Measurements from ENCODE around the gene MBP. TPM values are rescaled to one million over a fixed set of nuclear protein-coding genes. Genes with fewer than 3 reads are reported as not detected.

MBP gene
- total and polyA plus RNA-seq, 2 experiments from 2014 or later: 18.4 to 22.9 TPM

DNA sequence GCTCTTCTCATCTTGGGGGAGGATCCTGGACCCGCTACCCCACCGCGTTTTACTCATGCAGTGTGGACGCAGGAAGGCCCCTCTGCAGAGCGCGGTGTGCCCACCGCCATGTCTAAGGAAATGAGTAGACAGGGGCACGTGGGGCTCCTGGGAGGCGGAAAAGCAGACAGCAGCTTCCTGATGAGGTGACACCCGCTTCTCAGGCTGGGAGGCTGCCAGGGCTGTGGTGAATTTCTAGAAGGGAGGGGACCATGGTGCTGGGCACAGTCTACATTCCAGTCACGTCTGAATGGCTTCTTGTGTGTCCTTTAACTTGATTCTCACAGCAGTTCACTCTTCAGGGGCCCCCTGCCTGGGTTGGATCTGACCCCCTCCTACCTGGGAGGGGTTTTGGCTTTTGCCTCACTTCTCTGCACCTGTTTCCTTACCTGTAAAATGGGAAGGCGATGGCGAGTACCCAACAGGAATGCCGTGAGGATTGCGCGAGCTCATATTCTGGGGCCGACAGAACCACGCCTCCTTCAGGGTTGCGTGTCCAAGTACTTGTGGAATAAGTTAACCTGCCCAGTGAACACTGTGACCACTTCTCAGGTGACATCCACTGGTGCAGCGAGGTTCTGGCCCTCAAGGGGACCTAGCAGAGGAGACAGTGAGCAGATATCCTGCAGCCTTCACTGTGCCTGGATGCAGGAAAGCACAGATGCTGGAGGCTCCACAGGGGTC, 32.3 kb upstream of the MBP start (continued):
- TF ChIP-seq, protein P1, sequence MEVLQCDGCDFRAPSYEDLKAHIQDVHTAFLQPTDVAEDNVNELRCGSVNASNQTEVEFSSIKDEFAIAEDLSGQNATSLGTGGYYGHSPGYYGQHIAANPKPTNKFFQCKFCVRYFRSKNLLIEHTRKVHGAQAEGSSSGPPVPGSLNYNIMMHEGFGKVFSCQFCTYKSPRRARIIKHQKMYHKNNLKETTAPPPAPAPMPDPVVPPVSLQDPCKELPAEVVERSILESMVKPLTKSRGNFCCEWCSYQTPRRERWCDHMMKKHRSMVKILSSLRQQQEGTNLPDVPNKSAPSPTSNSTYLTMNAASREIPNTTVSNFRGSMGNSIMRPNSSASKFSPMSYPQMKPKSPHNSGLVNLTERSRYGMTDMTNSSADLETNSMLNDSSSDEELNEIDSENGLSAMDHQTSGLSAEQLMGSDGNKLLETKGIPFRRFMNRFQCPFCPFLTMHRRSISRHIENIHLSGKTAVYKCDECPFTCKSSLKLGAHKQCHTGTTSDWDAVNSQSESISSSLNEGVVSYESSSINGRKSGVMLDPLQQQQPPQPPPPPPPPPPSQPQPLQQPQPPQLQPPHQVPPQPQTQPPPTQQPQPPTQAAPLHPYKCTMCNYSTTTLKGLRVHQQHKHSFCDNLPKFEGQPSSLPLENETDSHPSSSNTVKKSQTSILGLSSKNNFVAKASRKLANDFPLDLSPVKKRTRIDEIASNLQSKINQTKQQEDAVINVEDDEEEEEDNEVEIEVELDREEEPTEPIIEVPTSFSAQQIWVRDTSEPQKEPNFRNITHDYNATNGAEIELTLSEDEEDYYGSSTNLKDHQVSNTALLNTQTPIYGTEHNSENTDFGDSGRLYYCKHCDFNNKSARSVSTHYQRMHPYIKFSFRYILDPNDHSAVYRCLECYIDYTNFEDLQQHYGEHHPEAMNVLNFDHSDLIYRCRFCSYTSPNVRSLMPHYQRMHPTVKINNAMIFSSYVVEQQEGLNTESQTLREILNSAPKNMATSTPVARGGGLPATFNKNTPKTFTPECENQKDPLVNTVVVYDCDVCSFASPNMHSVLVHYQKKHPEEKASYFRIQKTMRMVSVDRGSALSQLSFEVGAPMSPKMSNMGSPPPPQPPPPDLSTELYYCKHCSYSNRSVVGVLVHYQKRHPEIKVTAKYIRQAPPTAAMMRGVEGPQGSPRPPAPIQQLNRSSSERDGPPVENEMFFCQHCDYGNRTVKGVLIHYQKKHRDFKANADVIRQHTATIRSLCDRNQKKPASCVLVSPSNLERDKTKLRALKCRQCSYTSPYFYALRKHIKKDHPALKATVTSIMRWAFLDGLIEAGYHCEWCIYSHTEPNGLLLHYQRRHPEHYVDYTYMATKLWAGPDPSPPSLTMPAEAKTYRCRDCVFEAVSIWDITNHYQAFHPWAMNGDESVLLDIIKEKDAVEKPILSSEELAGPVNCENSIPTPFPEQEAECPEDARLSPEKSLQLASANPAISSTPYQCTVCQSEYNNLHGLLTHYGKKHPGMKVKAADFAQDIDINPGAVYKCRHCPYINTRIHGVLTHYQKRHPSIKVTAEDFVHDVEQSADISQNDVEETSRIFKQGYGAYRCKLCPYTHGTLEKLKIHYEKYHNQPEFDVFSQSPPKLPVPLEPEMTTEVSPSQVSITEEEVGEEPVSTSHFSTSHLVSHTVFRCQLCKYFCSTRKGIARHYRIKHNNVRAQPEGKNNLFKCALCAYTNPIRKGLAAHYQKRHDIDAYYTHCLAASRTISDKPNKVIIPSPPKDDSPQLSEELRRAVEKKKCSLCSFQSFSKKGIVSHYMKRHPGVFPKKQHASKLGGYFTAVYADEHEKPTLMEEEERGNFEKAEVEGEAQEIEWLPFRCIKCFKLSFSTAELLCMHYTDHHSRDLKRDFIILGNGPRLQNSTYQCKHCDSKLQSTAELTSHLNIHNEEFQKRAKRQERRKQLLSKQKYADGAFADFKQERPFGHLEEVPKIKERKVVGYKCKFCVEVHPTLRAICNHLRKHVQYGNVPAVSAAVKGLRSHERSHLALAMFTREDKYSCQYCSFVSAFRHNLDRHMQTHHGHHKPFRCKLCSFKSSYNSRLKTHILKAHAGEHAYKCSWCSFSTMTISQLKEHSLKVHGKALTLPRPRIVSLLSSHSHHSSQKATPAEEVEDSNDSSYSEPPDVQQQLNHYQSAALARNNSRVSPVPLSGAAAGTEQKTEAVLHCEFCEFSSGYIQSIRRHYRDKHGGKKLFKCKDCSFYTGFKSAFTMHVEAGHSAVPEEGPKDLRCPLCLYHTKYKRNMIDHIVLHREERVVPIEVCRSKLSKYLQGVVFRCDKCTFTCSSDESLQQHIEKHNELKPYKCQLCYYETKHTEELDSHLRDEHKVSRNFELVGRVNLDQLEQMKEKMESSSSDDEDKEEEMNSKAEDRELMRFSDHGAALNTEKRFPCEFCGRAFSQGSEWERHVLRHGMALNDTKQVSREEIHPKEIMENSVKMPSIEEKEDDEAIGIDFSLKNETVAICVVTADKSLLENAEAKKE (CRISPR knock-in tag; IDR thresholded peaks at IDR 0.05): no peak
- no peak for TF ChIP-seq POLR2AphosphoS5 (IDR thresholded peaks at IDR 0.05; ENCODE audit: low read depth)
- TF ChIP-seq, protein P2, sequence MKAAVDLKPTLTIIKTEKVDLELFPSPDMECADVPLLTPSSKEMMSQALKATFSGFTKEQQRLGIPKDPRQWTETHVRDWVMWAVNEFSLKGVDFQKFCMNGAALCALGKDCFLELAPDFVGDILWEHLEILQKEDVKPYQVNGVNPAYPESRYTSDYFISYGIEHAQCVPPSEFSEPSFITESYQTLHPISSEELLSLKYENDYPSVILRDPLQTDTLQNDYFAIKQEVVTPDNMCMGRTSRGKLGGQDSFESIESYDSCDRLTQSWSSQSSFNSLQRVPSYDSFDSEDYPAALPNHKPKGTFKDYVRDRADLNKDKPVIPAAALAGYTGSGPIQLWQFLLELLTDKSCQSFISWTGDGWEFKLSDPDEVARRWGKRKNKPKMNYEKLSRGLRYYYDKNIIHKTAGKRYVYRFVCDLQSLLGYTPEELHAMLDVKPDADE (IDR thresholded peaks at IDR 0.05): no peak
- TF ChIP-seq EZH2 (IDR thresholded peaks at IDR 0.05; ENCODE audit: low read depth, unreplicated experiment): no peak
- TF ChIP-seq ZNF331 (CRISPR knock-in tag; IDR thresholded peaks at IDR 0.05; ENCODE audit: low read depth): no peak
- no peak for TF ChIP-seq CREB1 (CRISPR knock-in tag; IDR thresholded peaks at IDR 0.05; ENCODE audit: low read depth)
- TF ChIP-seq, protein P3, sequence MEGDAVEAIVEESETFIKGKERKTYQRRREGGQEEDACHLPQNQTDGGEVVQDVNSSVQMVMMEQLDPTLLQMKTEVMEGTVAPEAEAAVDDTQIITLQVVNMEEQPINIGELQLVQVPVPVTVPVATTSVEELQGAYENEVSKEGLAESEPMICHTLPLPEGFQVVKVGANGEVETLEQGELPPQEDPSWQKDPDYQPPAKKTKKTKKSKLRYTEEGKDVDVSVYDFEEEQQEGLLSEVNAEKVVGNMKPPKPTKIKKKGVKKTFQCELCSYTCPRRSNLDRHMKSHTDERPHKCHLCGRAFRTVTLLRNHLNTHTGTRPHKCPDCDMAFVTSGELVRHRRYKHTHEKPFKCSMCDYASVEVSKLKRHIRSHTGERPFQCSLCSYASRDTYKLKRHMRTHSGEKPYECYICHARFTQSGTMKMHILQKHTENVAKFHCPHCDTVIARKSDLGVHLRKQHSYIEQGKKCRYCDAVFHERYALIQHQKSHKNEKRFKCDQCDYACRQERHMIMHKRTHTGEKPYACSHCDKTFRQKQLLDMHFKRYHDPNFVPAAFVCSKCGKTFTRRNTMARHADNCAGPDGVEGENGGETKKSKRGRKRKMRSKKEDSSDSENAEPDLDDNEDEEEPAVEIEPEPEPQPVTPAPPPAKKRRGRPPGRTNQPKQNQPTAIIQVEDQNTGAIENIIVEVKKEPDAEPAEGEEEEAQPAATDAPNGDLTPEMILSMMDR (conservative IDR thresholded peaks at IDR 0.05; ENCODE audit: low read depth in 2 of 2): no peak
- TF ChIP-seq NANOG (IDR thresholded peaks at IDR 0.05; ENCODE audit: borderline replicate concordance): no peak
- no peak for TF ChIP-seq ZNF114 (CRISPR knock-in tag; IDR thresholded peaks at IDR 0.05)

All from GM23338 (cell line).